ENCODE measurements around the gene RASD2.

RASD2 gene

DNA sequence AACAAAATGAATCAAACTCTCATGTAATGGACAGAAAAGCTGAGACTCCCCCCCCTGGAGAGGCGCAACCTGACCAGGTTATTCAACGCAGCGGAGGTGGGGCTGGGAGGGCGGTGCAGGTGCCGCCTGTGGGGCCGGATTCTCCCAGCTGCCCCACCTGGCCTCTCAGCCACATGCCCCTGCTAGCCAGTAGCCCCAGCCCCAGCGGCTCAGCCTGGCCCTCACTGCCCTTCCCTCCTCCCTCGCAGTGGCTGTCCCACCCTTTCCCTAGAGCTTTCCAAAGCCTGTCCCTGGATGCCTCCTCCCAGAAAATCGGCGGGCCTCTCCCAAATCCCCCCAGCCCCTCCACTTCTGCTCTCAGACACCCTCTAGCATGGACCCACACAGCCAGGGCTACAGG lies 31.2 kb upstream of the RASD2 start:
- no peak for TF ChIP-seq POLR2AphosphoS5 (IDR thresholded peaks at IDR 0.05; ENCODE audit: low read depth, low read length)
- no peak for TF ChIP-seq REST (IDR thresholded peaks at IDR 0.05; ENCODE audit: insufficient read depth in 1 of 2, low read depth in 2 of 2, low read length in 2 of 2)
- no peak for TF ChIP-seq TAF1 (IDR thresholded peaks at IDR 0.05; ENCODE audit: borderline replicate concordance, insufficient read depth, low read length)
- no peak for TF ChIP-seq FOXP2 (optimal IDR thresholded peaks at IDR 0.05; ENCODE audit: borderline replicate concordance, extremely low read depth, extremely low read length, insufficient read depth)
- TF ChIP-seq SIN3A (IDR thresholded peaks at IDR 0.05; ENCODE audit: borderline replicate concordance, insufficient read depth, low read length): no peak

DNA sequence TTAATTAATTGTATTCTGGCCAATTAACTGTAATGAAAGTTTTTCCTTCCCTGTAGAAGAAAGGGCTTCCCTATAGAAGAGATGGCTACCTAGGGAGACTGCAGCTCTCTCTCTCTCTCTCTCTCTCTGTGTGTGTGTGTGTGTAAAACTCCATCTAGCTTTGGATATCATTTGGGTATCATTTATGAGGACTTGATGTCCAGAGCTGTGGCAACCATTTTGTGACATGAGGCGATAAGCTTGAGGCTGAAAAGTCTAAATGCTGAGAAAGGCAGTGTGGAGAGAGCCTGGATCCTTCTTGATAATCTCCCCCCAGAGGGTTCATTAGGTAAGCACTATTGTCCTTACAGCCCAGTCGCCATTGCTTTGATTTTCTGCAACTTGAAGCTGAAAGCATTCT lies 30.7 kb upstream of the RASD2 start:
- TF ChIP-seq FOXP2 (optimal IDR thresholded peaks at IDR 0.05; ENCODE audit: borderline replicate concordance, extremely low read depth, extremely low read length, insufficient read depth) (no peak), TAF1 (IDR thresholded peaks at IDR 0.05; ENCODE audit: borderline replicate concordance, insufficient read depth, low read length) (no peak)

DNA sequence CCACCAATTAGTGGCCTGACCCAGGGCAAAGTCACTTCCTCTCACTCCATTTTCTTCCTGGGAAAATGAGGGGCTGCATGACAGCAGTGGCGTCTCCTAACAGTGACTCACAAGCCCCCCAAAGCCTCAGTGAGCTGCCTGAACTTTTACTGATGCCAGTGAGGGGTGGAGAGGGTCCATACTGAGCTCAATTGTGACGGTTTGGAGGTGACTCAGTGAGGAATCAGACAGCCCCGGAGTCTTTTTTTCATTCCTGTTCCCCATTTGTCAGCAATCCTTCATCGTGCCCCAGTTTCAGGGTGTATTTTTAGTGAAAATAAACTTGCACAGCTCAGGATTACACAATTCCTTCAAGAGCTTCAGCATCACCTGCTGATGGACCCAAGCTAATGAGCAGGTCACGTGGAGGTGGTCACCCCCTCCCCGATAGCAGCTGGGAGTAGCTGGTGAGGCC lies 30.1 kb upstream of the RASD2 start:
- TF ChIP-seq FOXP2 (optimal IDR thresholded peaks at IDR 0.05; ENCODE audit: borderline replicate concordance, extremely low read depth, extremely low read length, insufficient read depth) (no peak), SIN3A (IDR thresholded peaks at IDR 0.05; ENCODE audit: borderline replicate concordance, insufficient read depth, low read length) (no peak), REST (IDR thresholded peaks at IDR 0.05; ENCODE audit: insufficient read depth in 1 of 2, low read depth in 2 of 2, low read length in 2 of 2) (no peak), POLR2AphosphoS5 (IDR thresholded peaks at IDR 0.05; ENCODE audit: low read depth, low read length) (no peak), TAF1 (IDR thresholded peaks at IDR 0.05; ENCODE audit: borderline replicate concordance, insufficient read depth, low read length) (no peak)

DNA sequence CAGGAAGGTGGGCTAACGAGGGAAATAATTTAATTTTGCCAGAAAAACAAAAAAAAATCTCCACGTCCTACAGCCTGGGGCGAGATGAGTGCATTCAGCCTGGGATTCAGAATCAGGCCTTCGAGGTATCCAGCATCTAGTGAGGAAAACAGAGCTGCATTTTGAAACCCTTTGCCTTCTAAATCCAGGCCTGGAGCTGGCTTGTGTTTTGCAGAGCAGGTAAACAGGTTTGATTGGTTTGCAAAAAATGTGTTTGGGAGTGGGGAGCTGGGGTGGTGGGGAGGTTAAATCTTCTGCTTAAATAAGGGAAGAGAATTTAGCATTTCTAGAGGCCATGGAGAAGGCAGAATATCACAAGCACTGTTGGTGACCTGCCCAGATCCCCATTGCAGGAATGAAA lies 29.7 kb upstream of the RASD2 start:
- no peak for TF ChIP-seq TAF1 (IDR thresholded peaks at IDR 0.05; ENCODE audit: borderline replicate concordance, insufficient read depth, low read length)
- TF ChIP-seq FOXP2 (optimal IDR thresholded peaks at IDR 0.05; ENCODE audit: borderline replicate concordance, extremely low read depth, extremely low read length, insufficient read depth): no peak
- TF ChIP-seq REST (IDR thresholded peaks at IDR 0.05; ENCODE audit: insufficient read depth in 1 of 2, low read depth in 2 of 2, low read length in 2 of 2): no peak
- TF ChIP-seq SIN3A (IDR thresholded peaks at IDR 0.05; ENCODE audit: borderline replicate concordance, insufficient read depth, low read length): no peak
- TF ChIP-seq POLR2AphosphoS5 (IDR thresholded peaks at IDR 0.05; ENCODE audit: low read depth, low read length): no peak

- TF ChIP-seq FOXP2 (optimal IDR thresholded peaks at IDR 0.05; ENCODE audit: borderline replicate concordance, extremely low read depth, extremely low read length, insufficient read depth): no peak
- no peak for TF ChIP-seq SIN3A (IDR thresholded peaks at IDR 0.05; ENCODE audit: borderline replicate concordance, insufficient read depth, low read length)
- TF ChIP-seq POLR2AphosphoS5 (IDR thresholded peaks at IDR 0.05; ENCODE audit: low read depth, low read length): no peak
- no peak for TF ChIP-seq TAF1 (IDR thresholded peaks at IDR 0.05; ENCODE audit: borderline replicate concordance, insufficient read depth, low read length)
- TF ChIP-seq REST (IDR thresholded peaks at IDR 0.05; ENCODE audit: insufficient read depth in 1 of 2, low read depth in 2 of 2, low read length in 2 of 2): no peak
Observed at GRCh38 chr22:35514366-35514765, 26.3 kb upstream of the RASD2 start.
